Measurements from ENCODE around the gene FTO. TPM values are rescaled to one million over a fixed set of nuclear protein-coding genes. Genes with fewer than 3 reads are reported as not detected.

The FTO gene
- total and polyA plus RNA-seq, 3 donors from 2014 or later: 32.4 to 64.7 (median 50.3) TPM

DNA sequence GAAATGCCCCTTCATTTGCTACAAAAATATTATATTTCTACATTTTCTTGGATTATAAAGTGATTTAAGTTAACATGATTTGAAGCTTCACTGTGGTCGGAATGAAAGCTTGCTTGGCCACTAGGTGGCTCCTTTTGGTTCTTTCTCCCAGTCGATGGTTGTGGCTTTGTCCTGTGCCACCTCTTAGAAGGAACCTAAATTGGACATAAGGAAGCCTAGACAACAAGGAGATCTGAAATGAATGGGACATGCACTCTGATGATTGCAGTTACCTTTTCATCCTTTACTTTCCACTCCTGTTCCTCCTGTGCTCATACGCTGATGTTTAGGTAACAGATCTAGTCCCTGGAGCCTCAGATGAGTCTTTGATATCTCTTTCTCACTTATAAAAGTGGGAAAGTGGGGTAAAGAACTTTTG, 39.2 kb downstream of the FTO start:
- Histone ChIP-seq H3K9me3 (no peaks in the 10 kb centered on the region), H3K27me3 (no peaks in the 10 kb centered on the region), H3K27ac (no peak overlapping the region), H3K4me1 (peaks cover 7% of the 10 kb centered on the region), H3K36me3 (ENCODE audit: low read depth, missing control alignments) (no peaks in the 10 kb centered on the region), H3K4me3 (no peak overlapping the region)
- no peak for DNase-seq
- TF ChIP-seq POLR2A (IDR thresholded peaks at IDR 0.05): no peak
- TF ChIP-seq, protein P1, sequence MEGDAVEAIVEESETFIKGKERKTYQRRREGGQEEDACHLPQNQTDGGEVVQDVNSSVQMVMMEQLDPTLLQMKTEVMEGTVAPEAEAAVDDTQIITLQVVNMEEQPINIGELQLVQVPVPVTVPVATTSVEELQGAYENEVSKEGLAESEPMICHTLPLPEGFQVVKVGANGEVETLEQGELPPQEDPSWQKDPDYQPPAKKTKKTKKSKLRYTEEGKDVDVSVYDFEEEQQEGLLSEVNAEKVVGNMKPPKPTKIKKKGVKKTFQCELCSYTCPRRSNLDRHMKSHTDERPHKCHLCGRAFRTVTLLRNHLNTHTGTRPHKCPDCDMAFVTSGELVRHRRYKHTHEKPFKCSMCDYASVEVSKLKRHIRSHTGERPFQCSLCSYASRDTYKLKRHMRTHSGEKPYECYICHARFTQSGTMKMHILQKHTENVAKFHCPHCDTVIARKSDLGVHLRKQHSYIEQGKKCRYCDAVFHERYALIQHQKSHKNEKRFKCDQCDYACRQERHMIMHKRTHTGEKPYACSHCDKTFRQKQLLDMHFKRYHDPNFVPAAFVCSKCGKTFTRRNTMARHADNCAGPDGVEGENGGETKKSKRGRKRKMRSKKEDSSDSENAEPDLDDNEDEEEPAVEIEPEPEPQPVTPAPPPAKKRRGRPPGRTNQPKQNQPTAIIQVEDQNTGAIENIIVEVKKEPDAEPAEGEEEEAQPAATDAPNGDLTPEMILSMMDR (IDR thresholded peaks at IDR 0.05): peak in 1 of 3 experiments; percentile 38
- 81 to 89% methylated on average over 3 of the region's 3 CpGs for WGBS, 2 donors
- intact Hi-C loops (cut with DNase I; ENCODE audit: low total_unique reads): no loop called here

DNA sequence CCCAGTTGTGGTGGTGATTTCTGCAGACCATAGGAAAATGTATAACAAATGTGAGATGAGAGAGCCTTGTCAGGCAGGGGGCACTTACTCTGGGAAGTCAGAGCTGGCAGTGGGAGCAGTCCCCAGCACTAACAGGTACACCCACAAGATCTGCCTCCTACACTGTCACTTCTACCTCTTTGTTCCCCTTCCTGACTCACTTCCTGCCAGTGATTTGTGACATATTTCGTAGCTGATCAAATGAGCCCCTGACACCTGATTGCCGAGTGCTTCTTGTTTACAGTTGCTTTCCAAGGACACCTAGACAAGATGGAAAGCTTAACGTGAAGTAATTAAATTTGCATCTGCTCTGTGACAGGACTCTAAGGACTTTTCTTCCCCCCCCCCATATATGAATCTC, 40.5 kb downstream of the FTO start:
- no peak for TF ChIP-seq POLR2A (IDR thresholded peaks at IDR 0.05)
- TF ChIP-seq, protein P1 (IDR thresholded peaks at IDR 0.05): no peak
- no peaks in the 10 kb centered on the region for H3K27me3 ChIP-seq
- H3K27ac ChIP-seq: no peak overlapping the region
- 36 to 66% methylated on average over 3 of the region's 3 CpGs for WGBS, 2 donors
- H3K4me3 ChIP-seq: no peak overlapping the region
- H3K9me3 ChIP-seq: no peaks in the 10 kb centered on the region
- H3K36me3 ChIP-seq (ENCODE audit: low read depth, missing control alignments): no peaks in the 10 kb centered on the region
- peaks cover 7% of the 10 kb centered on the region for H3K4me1 ChIP-seq
- no peak for DNase-seq
- intact Hi-C loops (cut with DNase I; ENCODE audit: low total_unique reads): no loop called here

DNA sequence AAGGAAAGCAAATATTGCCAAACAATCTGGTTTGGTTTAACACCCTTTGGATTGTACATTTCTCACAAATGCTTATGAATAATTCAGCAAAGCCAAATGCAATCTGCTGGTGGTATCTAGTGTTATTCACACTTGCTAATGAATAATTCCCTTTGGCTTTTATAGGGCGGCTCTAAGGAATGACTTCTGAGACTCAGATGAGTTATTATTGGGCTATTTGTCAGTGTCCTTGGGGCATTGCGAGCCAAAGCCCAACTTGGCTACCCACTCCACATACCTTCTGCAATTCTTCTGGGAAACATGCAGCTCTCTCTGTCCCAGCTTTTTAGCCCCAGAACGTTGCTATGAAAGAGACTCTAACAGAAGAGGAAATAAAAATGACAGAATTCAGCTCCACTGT, 41.1 kb downstream of the FTO start:
- TF ChIP-seq, protein P1 (IDR thresholded peaks at IDR 0.05): no peak
- no peak for TF ChIP-seq POLR2A (IDR thresholded peaks at IDR 0.05)
- WGBS, 2 donors: 21 to 23% methylated on average over 3 of the region's 3 CpGs
- Histone ChIP-seq H3K9me3 (no peaks in the 10 kb centered on the region), H3K4me3 (no peak overlapping the region), H3K27me3 (no peaks in the 10 kb centered on the region), H3K27ac (no peak overlapping the region), H3K36me3 (ENCODE audit: low read depth, missing control alignments) (no peaks in the 10 kb centered on the region), H3K4me1 (peaks cover 7% of the 10 kb centered on the region)
- DNase-seq: no peak
- intact Hi-C loops (cut with DNase I; ENCODE audit: low total_unique reads): no loop called here

DNA sequence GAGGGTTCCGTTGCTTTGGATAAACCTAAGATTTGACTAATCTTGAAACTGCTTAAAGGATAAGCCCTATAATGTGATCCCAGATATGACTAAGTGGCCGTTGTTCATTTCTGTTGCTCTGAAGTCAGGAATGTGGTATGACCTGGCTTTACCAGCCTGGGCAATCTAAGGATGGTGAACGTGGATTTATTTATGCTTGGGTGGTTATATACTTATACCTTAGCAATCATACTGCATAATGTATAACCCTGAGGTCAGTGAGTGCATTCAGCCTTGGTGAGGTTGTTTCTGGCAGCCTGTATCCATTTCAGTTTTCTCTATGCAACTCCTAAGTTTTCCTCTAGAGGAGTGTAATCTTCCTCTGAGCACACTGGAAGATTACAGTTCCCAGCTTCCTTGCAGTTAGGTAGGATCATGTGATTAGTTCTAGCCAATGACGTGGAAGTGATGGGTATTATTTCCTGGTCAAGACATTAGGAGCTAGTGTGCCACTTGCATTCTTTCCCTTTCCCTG, 41.9 kb downstream of the FTO start:
- intact Hi-C loops (cut with DNase I; ENCODE audit: low total_unique reads): no loop called here
- H3K4me1 ChIP-seq: peaks cover 7% of the 10 kb centered on the region
- WGBS, 2 donors: 85% methylated on average over 4 of the region's 4 CpGs
- no peak overlapping the region for H3K27ac ChIP-seq
- H3K36me3 ChIP-seq (ENCODE audit: low read depth, missing control alignments): no peaks in the 10 kb centered on the region
- H3K27me3 ChIP-seq: no peaks in the 10 kb centered on the region
- no peak overlapping the region for H3K4me3 ChIP-seq
- TF ChIP-seq POLR2A (IDR thresholded peaks at IDR 0.05): no peak
- TF ChIP-seq, protein P1 (IDR thresholded peaks at IDR 0.05): no peak
- no peaks in the 10 kb centered on the region for H3K9me3 ChIP-seq
- no peak for DNase-seq

DNA sequence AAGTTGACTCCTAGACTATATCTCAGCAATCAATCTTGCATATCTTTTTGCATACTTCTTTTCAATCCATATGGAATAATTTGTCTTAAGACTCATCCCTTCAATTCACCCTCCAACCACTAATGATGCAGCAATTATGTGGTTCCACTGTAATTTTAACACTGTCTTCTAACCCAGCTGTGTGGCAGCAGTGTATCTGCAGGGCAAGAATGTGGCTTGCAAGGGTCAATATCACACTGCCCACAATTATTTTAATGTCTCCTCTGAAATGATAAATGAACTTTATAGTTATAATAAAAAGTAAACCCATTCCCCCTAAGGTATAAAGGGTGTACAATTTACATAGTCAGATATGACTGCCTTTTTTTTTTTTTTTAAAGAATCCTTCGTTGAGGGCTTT, 48.6 kb downstream of the FTO start:
- Histone ChIP-seq H3K4me3 (no peak overlapping the region), H3K9me3 (no peaks in the 10 kb centered on the region), H3K27me3 (no peaks in the 10 kb centered on the region), H3K27ac (no peak overlapping the region), H3K4me1 (peaks cover 10% of the 10 kb centered on the region), H3K36me3 (ENCODE audit: low read depth, missing control alignments) (no peaks in the 10 kb centered on the region)
- DNase-seq: no peak
- 57 to 78% methylated on average over 1 of the region's 1 CpG for WGBS, 2 donors
- intact Hi-C loops (cut with DNase I; ENCODE audit: low total_unique reads): no loop called here
- TF ChIP-seq POLR2A (IDR thresholded peaks at IDR 0.05): no peak
- TF ChIP-seq, protein P1 (IDR thresholded peaks at IDR 0.05): no peak

Measured in testis (tissue), 3 donors.